OCI-LY7 (cell line): ENCODE measurements around the gene GGA1. TPM values are rescaled to one million over a fixed set of nuclear protein-coding genes. Genes with fewer than 3 reads are reported as not detected.

Experiments used
- BruUV-seq: library from RNA; stranded (reverse); fragments of 400-500 nt; replicated peaks from 2 replicates; lab custom pipeline; 2021; lab: Mats Ljungman, UMichigan
- CTCF ChIA-PET: fragments of 300-600 bp; sonication (Branson Sonifier 250); formaldehyde crosslinking; loops from one replicate; lab custom pipeline; 2022; ENCODE audit warnings: antibody characterized with exemption; ENCODE audit not compliant: unreplicated experiment; lab: Charles Lee
- POLR2A ChIA-PET: fragments of 300-600 bp; sonication (Branson Sonifier 250); formaldehyde crosslinking; loops from one replicate; lab custom pipeline; 2022; ENCODE audit warnings: antibody characterized with exemption; lab: Charles Lee
- DNase-seq: peaks from one replicate; pipeline ENCODE4 v3.0.0-alpha.2; 2015; ENCODE audit warnings: low spot score
- H2AFZ ChIP-seq: fragments of 200-600 bp; sonication (generic), shearing (Covaris generic); 2 replicates; pipeline ENCODE4 v1.6.1; 2014; ENCODE audit warnings: mild to moderate bottlenecking, antibody characterized with exemption, low read length, moderate library complexity
- H3K27ac ChIP-seq: fragments of 200-600 bp; sonication (generic); 2 replicates; pipeline ENCODE4 v1.5.1; 2014; ENCODE audit warnings: mixed run types, low read depth, mild to moderate bottlenecking, moderate library complexity, low read length, inconsistent platforms; ENCODE audit not compliant: poor library complexity, severe bottlenecking
- H3K36me3 ChIP-seq: fragments of 200-600 bp; sonication (generic); 2 replicates; pipeline ENCODE4 v1.6.1; 2014; ENCODE audit warnings: mild to moderate bottlenecking, antibody characterized with exemption, low read length, moderate library complexity, mixed read lengths; ENCODE audit not compliant: insufficient read depth
- H3K4me1 ChIP-seq: fragments of 200-600 bp; sonication (generic); 2 replicates; pipeline ENCODE4 v1.5.1; 2014; ENCODE audit warnings: mild to moderate bottlenecking, low read length; ENCODE audit not compliant: insufficient read depth, poor library complexity, severe bottlenecking
- H3K4me2 ChIP-seq: fragments of 200-600 bp; sonication (generic); 2 replicates; pipeline ENCODE4 v1.6.1; 2014; ENCODE audit warnings: mild to moderate bottlenecking, low read length
- H3K4me3 ChIP-seq: fragments of 200-600 bp; sonication (generic); 2 replicates; pipeline ENCODE4 v1.5.1; 2014; ENCODE audit warnings: mild to moderate bottlenecking, low read depth, low read length; ENCODE audit not compliant: poor library complexity, severe bottlenecking
- H3K79me2 ChIP-seq: fragments of 200-600 bp; sonication (generic); 2 replicates; pipeline ENCODE4 v1.6.1; 2016; ENCODE audit warnings: low read depth, mild to moderate bottlenecking, low read length, moderate library complexity, mixed read lengths; ENCODE audit not compliant: insufficient read depth
- H3K9me2 ChIP-seq: fragments of 200-600 bp; sonication (generic); 2 replicates; pipeline ENCODE4 v1.6.1; 2016; ENCODE audit warnings: mild to moderate bottlenecking, low read length, mixed read lengths; ENCODE audit not compliant: insufficient read depth
- H3K9me3 ChIP-seq: fragments of 200-600 bp; sonication (generic); 2 replicates; pipeline ENCODE4 v1.6.1; 2014; ENCODE audit warnings: mild to moderate bottlenecking, mixed run types, low read length, mixed read lengths
- H4K20me1 ChIP-seq: fragments of 200-600 bp; sonication (generic); 2 replicates; pipeline ENCODE4 v1.6.1; 2014; ENCODE audit warnings: mild to moderate bottlenecking, antibody characterized with exemption, low read length, moderate library complexity, mixed read lengths; ENCODE audit not compliant: insufficient read depth
- EZH2phosphoT487 ChIP-seq: fragments of 200-600 bp; sonication (generic); IDR thresholded peaks from 2 replicates; pipeline ENCODE4 v1.6.1; 2018; ENCODE audit warnings: low read depth, borderline replicate concordance, mild to moderate bottlenecking, mixed run types, antibody characterized with exemption, low read length, moderate library complexity, mixed read lengths
- intact Hi-C: fragments of 100-400 bp; cut with micrococcal nuclease; formaldehyde crosslinking; loops from one replicate; pipeline ENCODE4 v1.10.0; 2022; ENCODE audit not compliant: unreplicated experiment
- total RNA-seq, 2 experiments: library from RNA; depleted of rRNA in 1 of 2; stranded (reverse); fragments of >200 nt in 1 of 2; shearing (Covaris generic) in 1 of 2; gene quantifications; 2 replicates each; pipeline ENCODE4 v1.2.3, GENCODE V29; 2014 to 2022
- TF ChIP-seq, protein P1 (sequence below): fragments of 200-600 bp; sonication (generic); conservative IDR thresholded peaks from 2 replicates; pipeline ENCODE4 v1.5.1; 2014; ENCODE audit warnings: mild to moderate bottlenecking, antibody characterized with exemption, low read length, moderate library complexity, mixed read lengths

Gene GGA1
- total RNA-seq, 2 experiments from 2014 or later = 127 to 172 TPM

DNA sequence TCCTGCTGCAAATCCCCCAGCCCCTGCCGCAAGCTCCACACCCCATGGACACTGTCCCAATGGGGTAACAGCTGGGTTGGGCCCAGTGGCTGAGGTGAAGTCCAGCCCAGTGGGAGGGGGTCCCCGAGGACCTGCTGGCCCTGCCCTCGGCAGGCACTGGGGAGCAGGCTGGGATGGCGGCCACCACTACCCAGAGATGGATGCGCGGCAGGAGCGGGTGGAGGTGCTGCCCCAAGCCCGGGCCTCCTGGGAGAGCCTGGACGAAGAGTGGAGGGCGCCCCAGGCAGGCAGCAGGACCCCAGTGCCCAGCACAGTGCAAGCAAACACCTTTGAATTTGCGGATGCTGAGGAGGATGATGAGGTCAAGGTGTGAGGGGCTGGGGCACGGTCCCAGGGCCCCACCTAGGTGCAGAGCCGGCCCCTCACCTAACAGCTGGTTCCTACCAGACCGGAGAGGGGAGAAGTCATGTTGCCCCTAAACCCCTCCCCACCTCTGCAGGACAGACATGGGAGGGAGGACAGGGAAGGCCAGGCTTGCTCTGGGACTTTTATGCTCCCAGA lies 40.1 kb upstream of the GGA1 start:
- BruUV-seq = no TSS peak
- H3K36me3 ChIP-seq = no peaks in the 10 kb centered on the region
- H3K4me3 ChIP-seq = no peak overlapping the region
- no peak overlapping the region for H3K4me2 ChIP-seq
- TF ChIP-seq, protein P1, sequence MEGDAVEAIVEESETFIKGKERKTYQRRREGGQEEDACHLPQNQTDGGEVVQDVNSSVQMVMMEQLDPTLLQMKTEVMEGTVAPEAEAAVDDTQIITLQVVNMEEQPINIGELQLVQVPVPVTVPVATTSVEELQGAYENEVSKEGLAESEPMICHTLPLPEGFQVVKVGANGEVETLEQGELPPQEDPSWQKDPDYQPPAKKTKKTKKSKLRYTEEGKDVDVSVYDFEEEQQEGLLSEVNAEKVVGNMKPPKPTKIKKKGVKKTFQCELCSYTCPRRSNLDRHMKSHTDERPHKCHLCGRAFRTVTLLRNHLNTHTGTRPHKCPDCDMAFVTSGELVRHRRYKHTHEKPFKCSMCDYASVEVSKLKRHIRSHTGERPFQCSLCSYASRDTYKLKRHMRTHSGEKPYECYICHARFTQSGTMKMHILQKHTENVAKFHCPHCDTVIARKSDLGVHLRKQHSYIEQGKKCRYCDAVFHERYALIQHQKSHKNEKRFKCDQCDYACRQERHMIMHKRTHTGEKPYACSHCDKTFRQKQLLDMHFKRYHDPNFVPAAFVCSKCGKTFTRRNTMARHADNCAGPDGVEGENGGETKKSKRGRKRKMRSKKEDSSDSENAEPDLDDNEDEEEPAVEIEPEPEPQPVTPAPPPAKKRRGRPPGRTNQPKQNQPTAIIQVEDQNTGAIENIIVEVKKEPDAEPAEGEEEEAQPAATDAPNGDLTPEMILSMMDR = no peak
- TF ChIP-seq EZH2phosphoT487 = no peak
- intact Hi-C loops = no loop called here
- H3K9me2 ChIP-seq = no peaks in the 10 kb centered on the region
- H3K9me3 ChIP-seq = no peaks in the 10 kb centered on the region
- ChIA-PET POLR2A (no interaction called here), CTCF (no interaction called here)
- peaks cover 4% of the 10 kb centered on the region for H3K4me1 ChIP-seq
- no peaks in the 10 kb centered on the region for H4K20me1 ChIP-seq
- H2AFZ ChIP-seq = no peak overlapping the region
- no peak for DNase-seq
- no peak overlapping the region for H3K27ac ChIP-seq
- H3K79me2 ChIP-seq = no peaks in the 10 kb centered on the region

DNA sequence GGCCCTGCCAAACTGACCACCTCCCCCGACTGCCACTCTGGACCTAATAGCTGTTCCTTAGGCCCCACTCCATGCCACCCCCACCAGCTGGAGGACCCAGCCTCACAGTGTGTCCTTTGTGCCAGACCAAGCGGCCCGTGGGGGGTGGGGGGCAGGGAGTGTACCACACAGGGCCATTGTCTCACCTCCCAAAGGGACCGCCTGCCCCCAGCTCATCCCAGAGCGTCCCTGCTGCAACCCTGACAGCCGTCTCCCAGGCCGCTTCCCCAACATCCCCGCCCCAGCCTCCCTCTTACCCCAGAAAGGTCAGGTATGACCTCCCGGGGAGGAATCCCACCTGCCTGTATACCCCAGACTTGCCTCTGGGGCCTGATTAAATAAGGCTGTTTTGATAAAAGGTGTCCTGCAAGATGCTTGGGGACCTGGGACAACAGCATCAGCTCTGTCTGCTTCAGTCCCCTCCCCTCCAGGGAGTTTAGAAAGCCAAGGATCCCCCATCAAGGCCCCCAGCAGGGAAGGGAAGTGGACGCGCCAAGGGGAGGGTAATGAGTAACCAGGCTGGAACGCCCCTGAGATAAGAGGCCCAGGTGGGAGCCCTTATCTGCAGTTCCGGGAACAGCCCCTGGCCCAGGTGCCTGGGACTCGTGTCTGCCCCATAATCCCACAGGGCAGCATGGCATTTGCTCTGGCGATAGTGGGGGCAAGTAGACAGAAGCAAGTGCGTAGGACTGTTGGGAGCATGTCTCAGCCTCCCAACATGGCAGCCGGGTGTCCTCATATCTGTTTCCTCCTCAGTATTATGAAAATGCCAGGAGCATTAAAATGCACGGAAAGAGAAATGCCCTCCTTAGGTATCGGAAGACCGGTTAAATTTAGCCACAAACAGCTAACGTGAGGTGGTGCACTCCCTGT lies 39.4 kb upstream of the GGA1 start:
- no peak for DNase-seq
- H2AFZ ChIP-seq = no peak overlapping the region
- H3K4me3 ChIP-seq = no peak overlapping the region
- H4K20me1 ChIP-seq = no peaks in the 10 kb centered on the region
- no peaks in the 10 kb centered on the region for H3K79me2 ChIP-seq
- CTCF ChIA-PET = interaction anchor here (0.7 to 1.7 kb wide), 2 partner anchors 23 to 86 kb away, joined by 3 to 5 read pairs; no protein-coding TSS in a partner anchor
- no peaks in the 10 kb centered on the region for H3K9me3 ChIP-seq
- POLR2A ChIA-PET = no interaction called here
- no peak overlapping the region for H3K4me2 ChIP-seq
- no peaks in the 10 kb centered on the region for H3K9me2 ChIP-seq
- BruUV-seq = no TSS peak
- no peak overlapping the region for H3K27ac ChIP-seq
- intact Hi-C loops = no loop called here
- no peaks in the 10 kb centered on the region for H3K36me3 ChIP-seq
- TF ChIP-seq EZH2phosphoT487 = no peak
- TF ChIP-seq, protein P1 = no peak
- peaks cover 4% of the 10 kb centered on the region for H3K4me1 ChIP-seq
